Neural progenitor cell (in vitro differentiated cells): Measurements from ENCODE around the gene SIGMAR1. TPM values are rescaled to one million over a fixed set of nuclear protein-coding genes. Genes with fewer than 3 reads are reported as not detected.

ENCODE experiments used
- DNase-seq: peaks from one replicate; pipeline ENCODE4 v3.0.0-alpha.2; 2016; ENCODE audit warnings: low spot score
- H2AFZ ChIP-seq: fragments of 200-600 bp; sonication (generic); replicated peaks from 2 replicates; pipeline ENCODE4 v1.6.1; 2016; ENCODE audit warnings: antibody characterized with exemption
- H3F3A ChIP-seq: fragments of 200-600 bp; sonication (generic); 2 replicates; pipeline ENCODE4 v1.6.1; 2016; ENCODE audit warnings: antibody characterized with exemption, low read depth
- H3K27ac ChIP-seq: fragments of 200-600 bp; sonication (generic); 2 replicates; pipeline ENCODE4 v1.5.1; 2016; ENCODE audit warnings: mild to moderate bottlenecking
- H3K27me3 ChIP-seq: fragments of 200-600 bp; sonication (generic); 2 replicates; pipeline ENCODE4 v1.6.1; 2016; ENCODE audit warnings: mild to moderate bottlenecking, moderate library complexity
- H3K36me3 ChIP-seq: fragments of 200-600 bp; sonication (generic); 2 replicates; pipeline ENCODE4 v1.5.1; 2016
- H3K4me1 ChIP-seq: fragments of 200-600 bp; sonication (generic); 2 replicates; pipeline ENCODE4 v1.6.1; 2016; ENCODE audit warnings: mixed run types
- H3K4me2 ChIP-seq: fragments of 200-600 bp; sonication (generic); 2 replicates; pipeline ENCODE4 v1.6.1; 2016
- H3K4me3 ChIP-seq: fragments of 200-600 bp; sonication (generic); 2 replicates; pipeline ENCODE4 v1.5.1; 2016
- H3K79me2 ChIP-seq: fragments of 200-600 bp; sonication (generic); 2 replicates; pipeline ENCODE4 v1.6.1; 2016; ENCODE audit warnings: low read depth
- H3K9ac ChIP-seq: fragments of 200-600 bp; sonication (generic); 2 replicates; pipeline ENCODE4 v1.6.1; 2016
- H3K9me3 ChIP-seq: fragments of 200-600 bp; sonication (generic); 2 replicates; pipeline ENCODE4 v1.5.1; 2016; ENCODE audit warnings: low read depth
- H4K20me1 ChIP-seq: fragments of 200-600 bp; sonication (generic); 2 replicates; pipeline ENCODE4 v1.6.1; 2016; ENCODE audit warnings: low read depth
- H3K27ac Mint-ChIP-seq: 3 replicates; pipeline ENCODE4 v1.8.0; 2021; ENCODE audit warnings: mixed read lengths
- H3K27me3 Mint-ChIP-seq: 2 replicates; pipeline ENCODE4 v1.8.0; 2022; ENCODE audit warnings: low read depth, mild to moderate bottlenecking, inconsistent platforms, moderate library complexity, mixed read lengths; ENCODE audit not compliant: insufficient read depth
- H3K36me3 Mint-ChIP-seq: 3 replicates; pipeline ENCODE4 v1.8.0; 2021; ENCODE audit warnings: mixed read lengths
- H3K4me1 Mint-ChIP-seq: 3 replicates; pipeline ENCODE4 v1.8.0; 2021; ENCODE audit warnings: mixed read lengths
- H3K4me3 Mint-ChIP-seq: 3 replicates; pipeline ENCODE4 v1.8.0; 2021; ENCODE audit warnings: mild to moderate bottlenecking, moderate library complexity, mixed read lengths
- H3K9me3 Mint-ChIP-seq: 3 replicates; pipeline ENCODE4 v1.8.0; 2020; ENCODE audit warnings: mixed read lengths
- EZH2 ChIP-seq: fragments of 200-600 bp; sonication (generic); IDR thresholded peaks from 2 replicates; pipeline ENCODE4 v1.6.1; 2017; ENCODE audit warnings: antibody characterized with exemption, mild to moderate bottlenecking, moderate library complexity
- EZH2phosphoT487 ChIP-seq: fragments of 200-600 bp; sonication (generic); IDR thresholded peaks from 2 replicates; pipeline ENCODE4 v1.6.1; 2017; ENCODE audit warnings: antibody characterized with exemption
- total RNA-seq: library from RNA; depleted of rRNA; stranded (reverse); fragments of >200 nt; gene quantifications from 2 replicates; pipeline ENCODE4 v1.2.3, GENCODE V29; 2015; ENCODE audit warnings: low replicate concordance
- TF ChIP-seq, protein P1 (sequence below): fragments of 200-600 bp; sonication (generic); IDR thresholded peaks from 2 replicates; pipeline ENCODE4 v1.5.1; 2017; ENCODE audit warnings: antibody characterized with exemption, mild to moderate bottlenecking

The SIGMAR1 gene
- total RNA-seq, 1 donor from 2014 or later = 37.8 TPM

- Histone ChIP-seq H3F3A (no peaks in the 10 kb centered on the region), H3K27ac (no peak overlapping the region), H3K36me3 (no peaks in the 10 kb centered on the region), H3K9me3 (no peaks in the 10 kb centered on the region), H3K4me3 (no peak overlapping the region), H3K4me1 (no peaks in the 10 kb centered on the region), H3K9ac (no peak overlapping the region), H3K4me2 (no peak overlapping the region), H3K27me3 (peaks cover 18% of the 10 kb centered on the region), H4K20me1 (no peaks in the 10 kb centered on the region), H3K79me2 (no peaks in the 10 kb centered on the region), H2AFZ (no peak overlapping the region)
- Mint-ChIP-seq H3K27me3 (peaks cover 8% of the 10 kb centered on the region), H3K4me3 (no peak overlapping the region), H3K9me3 (no peaks in the 10 kb centered on the region), H3K36me3 (no peaks in the 10 kb centered on the region), H3K27ac (peak overlapping the region; percentile 5), H3K4me1 (peaks cover 20% of the 10 kb centered on the region)
- no peak for DNase-seq
- TF ChIP-seq EZH2phosphoT487 (no peak), EZH2 (no peak)
- TF ChIP-seq, protein P1, sequence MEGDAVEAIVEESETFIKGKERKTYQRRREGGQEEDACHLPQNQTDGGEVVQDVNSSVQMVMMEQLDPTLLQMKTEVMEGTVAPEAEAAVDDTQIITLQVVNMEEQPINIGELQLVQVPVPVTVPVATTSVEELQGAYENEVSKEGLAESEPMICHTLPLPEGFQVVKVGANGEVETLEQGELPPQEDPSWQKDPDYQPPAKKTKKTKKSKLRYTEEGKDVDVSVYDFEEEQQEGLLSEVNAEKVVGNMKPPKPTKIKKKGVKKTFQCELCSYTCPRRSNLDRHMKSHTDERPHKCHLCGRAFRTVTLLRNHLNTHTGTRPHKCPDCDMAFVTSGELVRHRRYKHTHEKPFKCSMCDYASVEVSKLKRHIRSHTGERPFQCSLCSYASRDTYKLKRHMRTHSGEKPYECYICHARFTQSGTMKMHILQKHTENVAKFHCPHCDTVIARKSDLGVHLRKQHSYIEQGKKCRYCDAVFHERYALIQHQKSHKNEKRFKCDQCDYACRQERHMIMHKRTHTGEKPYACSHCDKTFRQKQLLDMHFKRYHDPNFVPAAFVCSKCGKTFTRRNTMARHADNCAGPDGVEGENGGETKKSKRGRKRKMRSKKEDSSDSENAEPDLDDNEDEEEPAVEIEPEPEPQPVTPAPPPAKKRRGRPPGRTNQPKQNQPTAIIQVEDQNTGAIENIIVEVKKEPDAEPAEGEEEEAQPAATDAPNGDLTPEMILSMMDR = no peak
Measured at GRCh38 chr9:34601937-34602573, 35.5 kb downstream of the SIGMAR1 start.

DNA sequence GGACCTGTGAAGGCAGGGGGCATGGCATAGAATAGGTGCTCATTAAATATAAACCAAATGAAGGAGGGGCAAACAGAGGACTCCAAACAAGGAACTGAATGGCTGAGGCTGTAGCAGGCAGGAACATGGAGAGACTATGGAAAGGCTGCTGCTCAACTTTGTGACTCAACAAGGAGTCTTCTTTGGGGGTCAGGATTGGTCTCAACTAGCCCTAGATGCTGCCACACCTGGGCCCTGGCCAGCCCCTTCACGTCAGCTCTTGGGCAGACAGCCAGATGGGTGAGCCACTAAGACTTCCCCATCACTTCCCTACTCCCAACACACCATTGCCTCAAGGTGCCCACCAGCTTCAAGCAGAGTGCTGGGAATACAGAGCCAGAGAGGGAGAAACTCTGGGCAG is 36.7 kb downstream of the SIGMAR1 start:
- Histone ChIP-seq H3K4me1 (no peaks in the 10 kb centered on the region), H3K36me3 (no peaks in the 10 kb centered on the region), H3K4me2 (no peak overlapping the region), H3K79me2 (no peaks in the 10 kb centered on the region), H4K20me1 (no peaks in the 10 kb centered on the region), H3F3A (no peaks in the 10 kb centered on the region), H3K27me3 (peaks cover 21% of the 10 kb centered on the region), H3K9me3 (no peaks in the 10 kb centered on the region), H3K9ac (no peak overlapping the region), H2AFZ (no peak overlapping the region), H3K4me3 (no peak overlapping the region), H3K27ac (no peak overlapping the region)
- no peak for DNase-seq
- Mint-ChIP-seq H3K27ac (no peak overlapping the region), H3K4me1 (peaks cover 20% of the 10 kb centered on the region), H3K4me3 (no peak overlapping the region), H3K27me3 (peaks cover 8% of the 10 kb centered on the region), H3K9me3 (no peaks in the 10 kb centered on the region), H3K36me3 (no peaks in the 10 kb centered on the region)
- TF ChIP-seq, protein P1 = no peak
- no peak for TF ChIP-seq EZH2phosphoT487
- TF ChIP-seq EZH2 = no peak

GRCh38 chr9:34599546-34599945 is 38.0 kb downstream of the SIGMAR1 start:
- no peaks in the 10 kb centered on the region for H3F3A ChIP-seq
- Mint-ChIP-seq H3K9me3 (no peaks in the 10 kb centered on the region), H3K36me3 (no peaks in the 10 kb centered on the region), H3K4me3 (no peak overlapping the region), H3K27me3 (peaks cover 8% of the 10 kb centered on the region), H3K27ac (no peak overlapping the region), H3K4me1 (peaks cover 20% of the 10 kb centered on the region)
- no peaks in the 10 kb centered on the region for H3K9me3 ChIP-seq
- H3K27me3 ChIP-seq = peaks cover 19% of the 10 kb centered on the region
- H3K27ac ChIP-seq = no peak overlapping the region
- no peak overlapping the region for H3K4me3 ChIP-seq
- H4K20me1 ChIP-seq = no peaks in the 10 kb centered on the region
- TF ChIP-seq EZH2 (no peak), EZH2phosphoT487 (no peak)
- TF ChIP-seq, protein P1 = no peak
- no peak overlapping the region for H3K4me2 ChIP-seq
- H3K36me3 ChIP-seq = no peaks in the 10 kb centered on the region
- no peak for DNase-seq
- H3K79me2 ChIP-seq = no peaks in the 10 kb centered on the region
- H2AFZ ChIP-seq = no peak overlapping the region
- no peak overlapping the region for H3K9ac ChIP-seq
- no peaks in the 10 kb centered on the region for H3K4me1 ChIP-seq
